GM20431 (cell line): ENCODE results near the gene CFAP20DC.
"Not testable (repeated sequence)": the region's sequence is repeated elsewhere in the genome, so short reads cannot be mapped to it uniquely, and the experiment has no call there.

Experiments
- in situ Hi-C: fragments of 300-500 bp; cut with MseI, MboI; formaldehyde crosslinking; loops from one replicate; pipeline ENCODE4 v1.15.0; 2020; ENCODE audit warnings: low sequenced_read_pairs; ENCODE audit not compliant: unreplicated experiment

Gene CFAP20DC

GRCh38 chr3:58711871-58712270 is 338.0 kb downstream of the CFAP20DC start:
- in situ Hi-C loops, result no loop called here

GRCh38 chr3:58708983-58709382 is 340.8 kb downstream of the CFAP20DC start:
- in situ Hi-C loops, result not testable (repeated sequence)

GRCh38 chr3:58708116-58708791 is 341.6 kb downstream of the CFAP20DC start:
- in situ Hi-C loops, result no loop called here

- in situ Hi-C loops, result no loop called here
These were observed 342.4 kb downstream of the CFAP20DC start for GRCh38 chr3:58707390-58707930.

GRCh38 chr3:58706395-58707167 is 343.2 kb downstream of the CFAP20DC start:
- in situ Hi-C loops, result no loop called here

- in situ Hi-C loops, result no loop called here
These were observed 345.1 kb downstream of the CFAP20DC start for GRCh38 chr3:58704745-58705144.

GRCh38 chr3:58704304-58704703 is 345.5 kb downstream of the CFAP20DC start:
- in situ Hi-C loops, result not testable (repeated sequence)

GRCh38 chr3:58698246-58698645 is 351.6 kb downstream of the CFAP20DC start:
- in situ Hi-C loops, result no loop called here

- in situ Hi-C loops, result no loop called here
These were observed 352.3 kb downstream of the CFAP20DC start for GRCh38 chr3:58697561-58697960.

- in situ Hi-C loops, result not testable (repeated sequence)
These were observed 353.0 kb downstream of the CFAP20DC start for GRCh38 chr3:58696813-58697212.

GRCh38 chr3:58696093-58696492 is 353.7 kb downstream of the CFAP20DC start:
- in situ Hi-C loops, result no loop called here

- in situ Hi-C loops, result not testable (repeated sequence)
These were observed 354.5 kb downstream of the CFAP20DC start for GRCh38 chr3:58695284-58695683.

- in situ Hi-C loops, result no loop called here
These were observed 355.6 kb downstream of the CFAP20DC start for GRCh38 chr3:58693940-58694850.

- in situ Hi-C loops, result no loop called here
These were observed 357.3 kb downstream of the CFAP20DC start for GRCh38 chr3:58692484-58692883.
